WTC11 (cell line): ENCODE results near the gene RAPGEF3. TPM values are rescaled to one million over a fixed set of nuclear protein-coding genes. Genes with fewer than 3 reads are reported as not detected.

ENCODE experiments used
- ATF6 ChIP-seq: sonication (generic); formaldehyde crosslinking; IDR thresholded peaks from 2 replicates; pipeline ENCODE4 v1.8.1; 2023; ENCODE audit warnings: mild to moderate bottlenecking, missing genetic modification reagents
- PRDM15 ChIP-seq: sonication (generic); formaldehyde crosslinking; IDR thresholded peaks from 2 replicates; pipeline ENCODE4 v1.8.0; 2022; ENCODE audit warnings: missing genetic modification reagents
- PRRX2 ChIP-seq: fragments of 250-450 bp; sonication (Bioruptor Pico); IDR thresholded peaks from 2 replicates; pipeline ENCODE4 v1.8.0; 2021; ENCODE audit warnings: mild to moderate bottlenecking
- TCF7 ChIP-seq: sonication (generic); formaldehyde crosslinking; IDR thresholded peaks from 2 replicates; pipeline ENCODE4 v1.8.0; 2022; ENCODE audit warnings: mild to moderate bottlenecking, low read depth, missing genetic modification reagents, moderate library complexity
- ZBTB43 ChIP-seq: sonication (generic); formaldehyde crosslinking; IDR thresholded peaks from 2 replicates; pipeline ENCODE4 v1.8.1; 2023; ENCODE audit warnings: mild to moderate bottlenecking, missing genetic modification reagents
- ZNF423 ChIP-seq: fragments of 250-450 bp; sonication (Bioruptor Pico); IDR thresholded peaks from 2 replicates; pipeline ENCODE4 v2.1.2; 2022; ENCODE audit warnings: mild to moderate bottlenecking, moderate library complexity
- ZNF425 ChIP-seq: fragments of 250-450 bp; sonication (Bioruptor Pico); conservative IDR thresholded peaks from 2 replicates; pipeline ENCODE4 v1.9.0; 2021; ENCODE audit warnings: mild to moderate bottlenecking
- ZNF512 ChIP-seq: sonication (generic); formaldehyde crosslinking; IDR thresholded peaks from 2 replicates; pipeline ENCODE4 v1.8.1; 2022; ENCODE audit warnings: missing genetic modification reagents, borderline replicate concordance
- total RNA-seq: library from RNA; stranded (reverse); gene quantifications from 3 replicates; pipeline ENCODE4 v1.2.3, GENCODE V29; 2021
- TF ChIP-seq, protein P1 (sequence below): sonication (generic); formaldehyde crosslinking; IDR thresholded peaks from 2 replicates; pipeline ENCODE4 v1.8.1; 2023; ENCODE audit warnings: mild to moderate bottlenecking, missing genetic modification reagents, borderline replicate concordance
- TF ChIP-seq, protein P2 (sequence below): sonication (generic); formaldehyde crosslinking; IDR thresholded peaks from 2 replicates; pipeline ENCODE4 v1.8.1; 2022; ENCODE audit warnings: low read depth, mild to moderate bottlenecking, moderate library complexity, missing genetic modification reagents, borderline replicate concordance
- TF ChIP-seq, protein P3 (sequence below): sonication (generic); formaldehyde crosslinking; IDR thresholded peaks from 2 replicates; pipeline ENCODE4 v1.8.0; 2023; ENCODE audit warnings: missing genetic modification reagents
- TF ChIP-seq, protein P4 (sequence below): sonication (generic); formaldehyde crosslinking; IDR thresholded peaks from 2 replicates; pipeline ENCODE4 v1.8.0; 2022; ENCODE audit warnings: mild to moderate bottlenecking, missing genetic modification reagents
- TF ChIP-seq, protein P5 (sequence below): sonication (generic); formaldehyde crosslinking; IDR thresholded peaks from 2 replicates; pipeline ENCODE4 v1.8.0; 2023; ENCODE audit warnings: mild to moderate bottlenecking, missing genetic modification reagents

Gene RAPGEF3
- total RNA-seq, 1 experiment from 2014 or later = 13.3 TPM

DNA sequence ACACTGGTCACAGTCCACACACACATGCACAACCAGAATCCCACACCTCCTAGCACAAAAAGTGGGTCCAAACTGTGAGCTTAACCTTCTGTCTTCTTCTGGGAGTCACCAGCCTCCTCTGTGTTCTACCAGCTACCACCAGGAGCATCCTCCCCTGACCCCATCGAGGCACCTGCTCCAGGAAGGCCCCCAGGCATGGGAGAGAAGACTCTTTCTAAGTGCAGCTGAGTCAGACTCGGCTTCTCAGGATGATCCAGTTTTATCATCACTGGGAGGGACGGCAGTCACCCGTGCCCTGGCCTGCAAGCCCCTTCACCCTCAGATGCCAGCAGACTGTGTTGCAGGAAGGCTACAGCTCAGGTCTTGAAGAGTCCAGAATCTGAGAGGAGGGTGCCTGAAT, 25.5 kb downstream of the RAPGEF3 start (continued):
- TF ChIP-seq PRDM15 (CRISPR knock-in tag) = no peak
- no peak for TF ChIP-seq ZNF512 (CRISPR knock-in tag)
- TF ChIP-seq TCF7 (CRISPR knock-in tag) = no peak
- TF ChIP-seq ZBTB43 (CRISPR knock-in tag) = no peak
- TF ChIP-seq, protein P1, sequence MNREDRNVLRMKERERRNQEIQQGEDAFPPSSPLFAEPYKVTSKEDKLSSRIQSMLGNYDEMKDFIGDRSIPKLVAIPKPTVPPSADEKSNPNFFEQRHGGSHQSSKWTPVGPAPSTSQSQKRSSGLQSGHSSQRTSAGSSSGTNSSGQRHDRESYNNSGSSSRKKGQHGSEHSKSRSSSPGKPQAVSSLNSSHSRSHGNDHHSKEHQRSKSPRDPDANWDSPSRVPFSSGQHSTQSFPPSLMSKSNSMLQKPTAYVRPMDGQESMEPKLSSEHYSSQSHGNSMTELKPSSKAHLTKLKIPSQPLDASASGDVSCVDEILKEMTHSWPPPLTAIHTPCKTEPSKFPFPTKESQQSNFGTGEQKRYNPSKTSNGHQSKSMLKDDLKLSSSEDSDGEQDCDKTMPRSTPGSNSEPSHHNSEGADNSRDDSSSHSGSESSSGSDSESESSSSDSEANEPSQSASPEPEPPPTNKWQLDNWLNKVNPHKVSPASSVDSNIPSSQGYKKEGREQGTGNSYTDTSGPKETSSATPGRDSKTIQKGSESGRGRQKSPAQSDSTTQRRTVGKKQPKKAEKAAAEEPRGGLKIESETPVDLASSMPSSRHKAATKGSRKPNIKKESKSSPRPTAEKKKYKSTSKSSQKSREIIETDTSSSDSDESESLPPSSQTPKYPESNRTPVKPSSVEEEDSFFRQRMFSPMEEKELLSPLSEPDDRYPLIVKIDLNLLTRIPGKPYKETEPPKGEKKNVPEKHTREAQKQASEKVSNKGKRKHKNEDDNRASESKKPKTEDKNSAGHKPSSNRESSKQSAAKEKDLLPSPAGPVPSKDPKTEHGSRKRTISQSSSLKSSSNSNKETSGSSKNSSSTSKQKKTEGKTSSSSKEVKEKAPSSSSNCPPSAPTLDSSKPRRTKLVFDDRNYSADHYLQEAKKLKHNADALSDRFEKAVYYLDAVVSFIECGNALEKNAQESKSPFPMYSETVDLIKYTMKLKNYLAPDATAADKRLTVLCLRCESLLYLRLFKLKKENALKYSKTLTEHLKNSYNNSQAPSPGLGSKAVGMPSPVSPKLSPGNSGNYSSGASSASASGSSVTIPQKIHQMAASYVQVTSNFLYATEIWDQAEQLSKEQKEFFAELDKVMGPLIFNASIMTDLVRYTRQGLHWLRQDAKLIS (CRISPR knock-in tag) = no peak
- no peak for TF ChIP-seq PRRX2
- TF ChIP-seq, protein P2, sequence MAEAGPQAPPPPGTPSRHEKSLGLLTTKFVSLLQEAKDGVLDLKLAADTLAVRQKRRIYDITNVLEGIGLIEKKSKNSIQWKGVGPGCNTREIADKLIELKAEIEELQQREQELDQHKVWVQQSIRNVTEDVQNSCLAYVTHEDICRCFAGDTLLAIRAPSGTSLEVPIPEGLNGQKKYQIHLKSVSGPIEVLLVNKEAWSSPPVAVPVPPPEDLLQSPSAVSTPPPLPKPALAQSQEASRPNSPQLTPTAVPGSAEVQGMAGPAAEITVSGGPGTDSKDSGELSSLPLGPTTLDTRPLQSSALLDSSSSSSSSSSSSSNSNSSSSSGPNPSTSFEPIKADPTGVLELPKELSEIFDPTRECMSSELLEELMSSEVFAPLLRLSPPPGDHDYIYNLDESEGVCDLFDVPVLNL (CRISPR knock-in tag) = no peak
- TF ChIP-seq ZNF425 (CRISPR knock-in tag) = no peak
- TF ChIP-seq, protein P3, sequence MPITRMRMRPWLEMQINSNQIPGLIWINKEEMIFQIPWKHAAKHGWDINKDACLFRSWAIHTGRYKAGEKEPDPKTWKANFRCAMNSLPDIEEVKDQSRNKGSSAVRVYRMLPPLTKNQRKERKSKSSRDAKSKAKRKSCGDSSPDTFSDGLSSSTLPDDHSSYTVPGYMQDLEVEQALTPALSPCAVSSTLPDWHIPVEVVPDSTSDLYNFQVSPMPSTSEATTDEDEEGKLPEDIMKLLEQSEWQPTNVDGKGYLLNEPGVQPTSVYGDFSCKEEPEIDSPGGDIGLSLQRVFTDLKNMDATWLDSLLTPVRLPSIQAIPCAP = no peak
- no peak for TF ChIP-seq ZNF423 (CRISPR knock-in tag)
- TF ChIP-seq, protein P4, sequence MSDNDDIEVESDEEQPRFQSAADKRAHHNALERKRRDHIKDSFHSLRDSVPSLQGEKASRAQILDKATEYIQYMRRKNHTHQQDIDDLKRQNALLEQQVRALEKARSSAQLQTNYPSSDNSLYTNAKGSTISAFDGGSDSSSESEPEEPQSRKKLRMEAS (CRISPR knock-in tag) = no peak
- TF ChIP-seq, protein P5, sequence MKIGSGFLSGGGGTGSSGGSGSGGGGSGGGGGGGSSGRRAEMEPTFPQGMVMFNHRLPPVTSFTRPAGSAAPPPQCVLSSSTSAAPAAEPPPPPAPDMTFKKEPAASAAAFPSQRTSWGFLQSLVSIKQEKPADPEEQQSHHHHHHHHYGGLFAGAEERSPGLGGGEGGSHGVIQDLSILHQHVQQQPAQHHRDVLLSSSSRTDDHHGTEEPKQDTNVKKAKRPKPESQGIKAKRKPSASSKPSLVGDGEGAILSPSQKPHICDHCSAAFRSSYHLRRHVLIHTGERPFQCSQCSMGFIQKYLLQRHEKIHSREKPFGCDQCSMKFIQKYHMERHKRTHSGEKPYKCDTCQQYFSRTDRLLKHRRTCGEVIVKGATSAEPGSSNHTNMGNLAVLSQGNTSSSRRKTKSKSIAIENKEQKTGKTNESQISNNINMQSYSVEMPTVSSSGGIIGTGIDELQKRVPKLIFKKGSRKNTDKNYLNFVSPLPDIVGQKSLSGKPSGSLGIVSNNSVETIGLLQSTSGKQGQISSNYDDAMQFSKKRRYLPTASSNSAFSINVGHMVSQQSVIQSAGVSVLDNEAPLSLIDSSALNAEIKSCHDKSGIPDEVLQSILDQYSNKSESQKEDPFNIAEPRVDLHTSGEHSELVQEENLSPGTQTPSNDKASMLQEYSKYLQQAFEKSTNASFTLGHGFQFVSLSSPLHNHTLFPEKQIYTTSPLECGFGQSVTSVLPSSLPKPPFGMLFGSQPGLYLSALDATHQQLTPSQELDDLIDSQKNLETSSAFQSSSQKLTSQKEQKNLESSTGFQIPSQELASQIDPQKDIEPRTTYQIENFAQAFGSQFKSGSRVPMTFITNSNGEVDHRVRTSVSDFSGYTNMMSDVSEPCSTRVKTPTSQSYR = no peak
- no peak for TF ChIP-seq ATF6 (CRISPR knock-in tag)
